GM19025 (cell line): Measurements from ENCODE around the gene DPYD.

ENCODE experiments used
- ATAC-seq: cut with Tn5 transposase; IDR thresholded peaks from one replicate; pipeline ENCODE4 v1.9.1; 2021; ENCODE audit warnings: mild to moderate bottlenecking, low read depth, moderate library complexity; ENCODE audit not compliant: unreplicated experiment

The DPYD gene

DNA sequence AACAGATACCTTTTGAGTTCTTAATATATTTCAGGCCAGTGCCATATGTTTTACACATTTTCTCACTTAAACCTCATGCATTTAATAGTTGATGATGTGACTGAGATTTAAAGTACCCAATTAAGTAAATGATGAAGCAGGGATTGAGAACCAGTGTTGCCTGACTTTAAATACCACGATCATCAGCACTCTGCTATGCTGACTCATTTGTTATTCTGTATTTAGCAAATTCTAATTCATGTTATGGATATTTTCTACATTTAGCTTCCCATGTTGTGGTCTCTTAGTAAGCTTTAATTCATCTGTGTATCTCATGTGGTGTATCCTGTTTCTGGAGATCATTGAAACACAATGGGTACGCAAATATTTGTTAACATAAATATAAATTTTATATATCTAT lies 836.3 kb downstream of the DPYD start:
- ATAC-seq: no peak

DNA sequence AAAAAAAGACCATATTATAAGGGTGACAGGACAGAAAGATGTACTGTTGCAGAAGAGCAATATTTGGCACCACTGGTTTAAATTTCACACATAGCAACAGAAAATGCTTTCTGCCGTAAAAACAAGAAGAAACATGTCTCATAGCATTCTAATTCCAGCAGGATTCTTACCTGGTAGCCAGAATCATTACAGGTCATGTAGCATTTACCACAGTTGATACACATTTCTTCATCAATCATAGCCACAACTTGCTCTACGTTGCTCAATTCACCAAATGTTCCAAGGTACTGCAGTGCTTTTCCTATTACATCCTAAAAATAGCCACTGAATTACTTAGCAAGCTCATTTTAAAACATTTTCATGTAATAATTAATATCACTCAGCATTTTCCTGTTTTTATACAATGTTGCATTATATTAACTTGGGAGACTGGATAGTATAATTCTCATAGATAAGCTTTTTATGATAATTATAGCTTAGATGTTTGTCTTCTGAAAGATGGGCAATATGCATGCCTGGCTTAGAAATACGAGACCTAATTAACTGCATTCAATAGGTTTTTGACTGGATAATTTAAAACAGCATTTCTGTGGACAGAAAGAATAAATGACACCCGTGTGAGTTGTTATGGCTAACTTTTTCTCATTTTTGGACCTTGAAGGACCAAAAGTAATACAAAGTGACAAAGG lies 838.5 kb downstream of the DPYD start:
- ATAC-seq: no peak

DNA sequence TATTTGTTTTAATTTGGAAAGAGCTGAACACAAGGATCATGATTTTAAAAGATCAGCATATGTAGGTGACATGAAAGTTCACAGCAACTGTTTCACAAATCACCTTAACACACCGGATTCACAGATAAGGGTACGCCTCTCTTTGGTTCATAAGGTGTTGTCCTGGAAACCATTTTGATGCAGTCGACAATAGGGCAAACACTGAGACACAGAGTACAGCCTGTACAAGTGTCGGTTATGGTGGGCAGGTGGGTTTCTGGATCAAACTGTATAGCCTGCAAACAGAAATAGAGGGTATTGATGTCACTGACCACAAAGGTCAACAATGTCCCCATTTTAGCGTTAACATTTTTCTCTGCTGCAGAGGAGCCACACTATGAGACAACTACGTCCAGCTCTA lies 842.0 kb downstream of the DPYD start:
- ATAC-seq: no peak

DNA sequence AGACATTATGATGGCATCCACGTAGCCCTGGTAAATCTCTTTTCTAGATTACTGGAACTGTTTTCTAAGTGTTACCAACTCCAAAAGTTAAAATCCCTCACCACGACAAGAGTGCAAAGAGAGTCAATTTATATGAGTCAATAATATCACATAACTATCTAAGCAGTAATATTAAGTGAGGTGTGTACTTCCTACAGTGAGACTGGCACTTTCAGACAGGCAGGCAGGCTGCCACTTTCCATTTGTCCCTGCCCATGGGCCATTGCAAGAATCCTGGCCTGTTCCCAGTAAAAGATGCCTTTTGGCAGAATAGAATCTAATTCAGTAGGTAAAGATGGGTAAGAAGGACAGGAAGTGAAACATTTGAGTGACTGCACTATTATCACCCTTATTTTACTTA lies 843.6 kb downstream of the DPYD start:
- ATAC-seq: no peak

DNA sequence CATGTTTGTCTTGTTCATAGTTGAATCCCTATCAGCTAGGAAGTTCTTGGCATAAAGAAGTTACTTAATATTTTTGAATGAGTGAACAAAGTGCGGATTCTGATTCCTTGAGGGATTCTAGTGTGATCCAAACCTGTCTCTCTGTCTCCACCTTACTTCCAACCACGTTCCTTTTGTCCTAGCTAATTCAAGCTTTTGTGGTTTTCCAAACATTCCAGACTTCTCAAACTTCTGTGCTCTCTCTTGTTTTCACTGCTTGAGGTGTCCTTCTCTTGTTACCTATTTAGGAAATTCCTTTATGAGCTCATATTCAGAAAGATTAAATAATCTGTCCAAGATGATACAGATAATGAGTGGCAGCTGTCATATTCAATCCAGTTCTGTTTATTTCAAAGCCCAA lies 846.1 kb downstream of the DPYD start:
- no peak for ATAC-seq

DNA sequence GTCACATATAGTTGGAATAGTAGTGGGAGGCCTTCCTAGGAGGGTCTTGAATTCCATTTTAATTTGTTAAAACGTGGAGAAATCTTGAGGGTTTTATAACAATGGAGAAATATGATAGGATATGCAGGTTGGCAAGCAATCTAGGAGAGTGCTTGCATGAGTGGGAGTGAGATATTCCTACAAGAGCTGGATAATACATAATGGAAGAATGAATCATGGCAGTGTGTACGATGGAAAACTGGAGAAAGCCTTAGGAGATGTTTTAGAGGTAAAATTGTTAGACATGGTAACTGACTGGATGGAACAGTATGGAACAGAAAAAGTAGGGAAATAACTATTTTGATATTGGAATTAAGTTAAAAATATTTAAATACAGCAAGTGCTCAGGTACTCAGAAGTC lies 846.9 kb downstream of the DPYD start:
- ATAC-seq: no peak

DNA sequence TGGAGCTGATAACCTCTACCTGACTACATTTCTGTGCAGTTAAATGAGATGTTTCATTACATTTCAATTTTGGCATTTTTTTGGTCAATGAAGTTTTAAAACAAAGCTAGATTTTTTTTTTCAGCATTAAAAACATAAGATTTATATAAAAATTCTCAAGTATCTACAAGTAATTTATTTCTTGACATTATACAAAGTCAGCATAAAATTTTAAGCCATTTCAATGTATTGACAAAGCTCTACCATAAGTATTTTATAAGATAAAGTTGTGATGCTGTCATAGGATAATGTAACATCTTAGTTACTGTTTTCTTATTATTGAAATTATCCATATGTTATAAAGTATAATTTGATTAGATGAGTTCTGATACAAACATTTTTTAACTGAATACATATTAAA lies 847.7 kb downstream of the DPYD start:
- ATAC-seq: no peak

DNA sequence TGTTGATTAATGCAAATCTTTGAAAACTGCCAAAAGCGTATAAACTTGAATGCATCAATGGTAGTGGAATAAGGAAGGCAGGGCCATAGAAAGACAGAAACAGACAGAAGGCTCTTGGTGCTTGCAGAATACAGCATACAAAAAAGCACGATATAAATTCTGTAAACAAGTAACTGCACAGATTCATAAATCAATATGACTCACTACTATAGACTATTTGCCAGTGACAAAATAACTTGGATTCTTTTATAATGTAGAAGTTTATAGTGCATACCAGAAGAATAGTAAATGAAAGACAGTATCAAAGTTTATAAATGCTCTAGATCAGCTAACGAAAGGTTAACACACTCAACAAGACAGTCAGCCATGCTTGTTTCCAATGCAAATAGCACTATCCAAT lies 849.7 kb downstream of the DPYD start:
- ATAC-seq: no peak

DNA sequence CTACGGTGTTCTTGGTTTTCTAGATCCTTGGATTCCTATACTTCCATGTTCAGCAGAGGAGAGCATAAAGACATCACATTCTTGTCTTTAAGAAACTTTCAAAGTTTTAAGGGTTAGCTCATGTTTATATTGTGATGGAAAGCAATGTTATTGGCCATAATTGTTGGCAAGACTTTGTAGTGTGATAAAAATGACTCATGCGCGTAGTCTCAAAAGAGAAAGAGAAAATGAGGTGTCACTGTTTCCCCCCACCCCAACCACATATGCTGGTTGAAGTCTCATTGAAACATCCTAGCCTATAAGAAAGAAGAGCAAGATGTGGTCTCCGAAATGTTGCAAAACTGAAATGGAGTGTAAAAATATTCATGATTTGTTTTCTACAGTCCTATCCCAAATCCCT lies 850.5 kb downstream of the DPYD start:
- no peak for ATAC-seq

DNA sequence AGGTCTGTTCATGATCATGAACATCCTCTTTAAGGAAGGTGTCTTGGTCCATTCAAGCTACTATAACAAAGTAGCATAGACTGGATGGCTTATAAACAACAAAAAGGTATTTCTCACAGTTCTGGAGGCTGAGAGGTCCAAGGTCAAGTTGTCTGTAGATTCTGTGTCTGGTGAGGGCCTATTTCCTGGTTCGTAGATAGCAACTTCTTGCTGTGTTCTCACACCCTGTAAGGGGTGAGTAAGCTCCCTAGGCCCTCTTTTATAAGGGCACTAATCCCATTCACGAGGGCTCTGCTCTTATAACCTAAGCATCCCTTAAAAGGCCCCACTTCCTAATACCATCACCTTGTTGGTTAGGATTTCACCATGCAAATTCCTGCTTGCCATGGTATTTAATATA lies 851.5 kb downstream of the DPYD start:
- ATAC-seq: no peak

DNA sequence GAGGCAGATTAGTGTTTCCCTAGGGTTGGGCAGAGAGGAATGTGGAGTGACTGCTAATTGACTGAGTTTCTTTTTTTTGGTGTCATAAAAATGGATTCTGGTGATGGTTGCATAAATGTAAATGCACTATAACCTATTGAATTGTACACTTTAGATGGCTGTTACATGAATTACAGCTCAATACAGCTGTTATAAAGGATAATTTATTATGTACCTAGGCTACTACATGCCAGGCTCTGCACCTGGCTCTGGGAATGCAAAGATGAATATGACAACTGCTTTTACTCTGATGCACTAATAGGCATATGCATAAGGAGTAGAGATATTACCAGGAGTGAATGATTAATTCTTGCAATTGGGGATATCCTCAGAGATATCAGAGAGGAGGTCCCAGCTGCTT lies 854.0 kb downstream of the DPYD start:
- ATAC-seq: no peak

DNA sequence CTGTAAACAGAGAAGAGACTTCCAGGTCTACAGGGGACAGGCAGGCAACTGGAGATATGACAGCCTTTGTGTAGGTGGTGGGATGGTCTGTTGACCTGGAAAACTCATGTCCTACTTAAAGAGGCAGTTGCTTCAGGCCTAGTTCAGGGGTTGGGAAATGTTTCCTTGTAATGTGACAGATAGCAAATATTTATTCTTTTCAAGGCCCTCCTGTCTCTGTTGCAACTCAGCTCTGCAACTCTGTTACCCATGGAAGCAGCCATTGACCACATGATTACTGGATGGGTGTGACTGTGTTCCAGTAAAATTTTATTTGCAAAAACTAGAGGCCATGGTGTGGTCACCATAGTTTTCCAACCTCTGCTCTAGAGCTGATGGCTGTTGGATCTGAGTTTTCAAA lies 857.3 kb downstream of the DPYD start:
- no peak for ATAC-seq

DNA sequence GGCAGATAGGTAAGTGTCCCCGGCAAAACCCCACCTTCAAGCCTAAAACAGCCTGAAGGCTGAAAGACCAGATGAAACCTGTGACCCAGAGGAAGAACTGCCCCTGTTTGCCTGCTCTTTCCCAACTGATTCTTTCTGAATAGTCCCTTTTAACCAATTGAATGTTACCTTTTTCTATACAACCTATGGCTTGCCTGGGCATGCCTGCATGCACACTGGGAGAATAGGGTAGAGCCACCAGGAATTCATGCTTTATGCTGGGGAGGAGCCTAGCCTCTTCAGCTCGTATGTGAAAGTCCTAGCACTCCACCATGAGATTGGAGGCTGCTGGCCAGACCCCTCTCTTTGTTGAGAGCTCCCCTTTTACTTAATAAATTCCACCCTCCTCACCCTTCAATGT lies 859.2 kb downstream of the DPYD start:
- ATAC-seq: no peak

DNA sequence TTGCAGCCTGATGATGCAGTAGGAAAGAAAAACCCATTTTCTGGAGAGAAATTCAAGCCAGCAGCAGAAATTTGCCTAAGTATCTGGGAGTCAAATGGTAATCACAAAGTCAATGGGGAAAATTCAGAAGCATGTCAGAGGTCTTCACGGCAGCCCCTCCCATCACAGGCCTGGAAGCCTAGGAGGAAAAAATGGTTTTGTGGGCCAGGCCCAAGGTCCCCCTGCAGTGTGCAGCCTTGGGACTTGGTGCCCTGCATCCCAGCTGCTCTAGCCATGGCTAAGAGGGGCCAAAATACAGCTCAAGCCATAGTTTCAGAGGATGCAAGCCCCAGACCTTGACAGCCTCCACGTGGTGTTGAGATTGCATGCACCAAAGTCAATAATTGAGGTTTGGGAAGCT lies 864.4 kb downstream of the DPYD start:
- ATAC-seq: no peak

DNA sequence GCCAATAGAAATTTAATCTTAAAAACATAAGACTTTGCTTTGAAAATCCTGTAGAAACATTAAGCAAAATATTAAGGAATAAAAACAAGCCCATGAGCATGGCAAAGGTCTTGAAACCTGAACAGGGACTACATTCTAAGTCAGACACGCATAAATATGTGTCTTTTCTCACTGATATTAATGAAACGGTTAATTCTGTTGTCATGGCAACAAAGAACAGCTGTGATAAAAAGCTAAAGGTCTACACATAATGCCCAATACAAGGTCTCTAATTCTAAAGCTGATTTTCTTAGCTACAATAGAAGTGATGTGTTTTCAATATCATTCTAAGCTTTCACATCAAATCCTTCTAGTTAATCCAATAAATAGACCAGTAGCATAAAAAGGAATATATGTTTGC lies 867.6 kb downstream of the DPYD start:
- ATAC-seq: no peak

DNA sequence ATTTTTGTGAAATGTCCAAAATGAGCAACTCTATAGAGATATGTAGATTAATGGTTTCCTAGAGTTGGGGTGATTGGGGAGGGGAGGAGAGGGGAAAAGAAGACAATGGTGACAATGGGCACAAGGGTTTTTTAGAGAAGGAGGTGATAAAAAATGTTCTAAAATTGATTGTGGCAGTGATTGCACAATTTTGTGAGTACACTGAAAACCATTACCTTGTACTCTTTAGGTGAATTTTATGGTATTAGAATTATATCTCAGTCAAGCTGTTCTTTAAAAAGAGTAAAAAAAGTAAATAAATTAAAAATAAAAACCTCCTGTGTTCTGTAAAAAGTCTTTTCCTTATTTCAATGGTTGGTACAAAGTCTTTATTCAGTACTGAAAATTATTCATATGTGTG lies 869.0 kb downstream of the DPYD start:
- no peak for ATAC-seq

DNA sequence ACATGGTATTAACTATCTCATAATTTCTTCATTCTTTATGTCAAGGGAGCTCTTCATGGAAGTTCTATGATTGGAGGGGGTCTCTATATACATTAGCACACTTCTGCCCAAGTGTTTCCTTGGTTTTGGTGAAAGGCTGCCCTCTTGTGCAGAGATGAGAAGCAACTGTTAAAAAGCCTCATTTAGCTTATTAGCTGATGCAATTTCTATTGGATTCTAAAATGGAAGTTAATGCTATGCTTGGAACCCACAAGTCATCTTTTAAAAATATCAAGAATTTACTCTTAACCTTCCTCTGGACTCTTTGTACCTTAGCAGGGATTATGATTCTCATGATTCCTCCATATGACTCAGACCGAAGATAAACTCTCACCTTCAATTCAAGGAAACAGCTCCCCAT lies 870.3 kb downstream of the DPYD start:
- ATAC-seq: no peak

DNA sequence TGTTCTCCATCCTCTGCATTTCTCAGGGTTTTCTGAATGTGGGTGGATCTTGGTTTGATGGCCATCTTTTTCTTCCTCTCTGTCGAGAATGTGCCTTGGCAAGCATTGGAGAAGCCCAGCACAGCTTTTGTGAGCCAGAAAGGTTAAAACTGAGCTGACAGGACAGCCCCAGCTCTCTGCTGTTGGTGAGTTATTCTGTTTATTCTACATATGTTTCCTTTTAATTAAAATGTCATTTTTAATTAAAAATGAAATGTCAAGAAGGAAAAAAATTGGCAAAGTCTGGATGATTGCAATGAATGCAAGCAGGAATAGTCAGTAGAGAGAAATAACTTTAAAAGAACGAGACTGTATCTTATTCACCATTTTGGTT lies 873.4 kb downstream of the DPYD start:
- no peak for ATAC-seq

DNA sequence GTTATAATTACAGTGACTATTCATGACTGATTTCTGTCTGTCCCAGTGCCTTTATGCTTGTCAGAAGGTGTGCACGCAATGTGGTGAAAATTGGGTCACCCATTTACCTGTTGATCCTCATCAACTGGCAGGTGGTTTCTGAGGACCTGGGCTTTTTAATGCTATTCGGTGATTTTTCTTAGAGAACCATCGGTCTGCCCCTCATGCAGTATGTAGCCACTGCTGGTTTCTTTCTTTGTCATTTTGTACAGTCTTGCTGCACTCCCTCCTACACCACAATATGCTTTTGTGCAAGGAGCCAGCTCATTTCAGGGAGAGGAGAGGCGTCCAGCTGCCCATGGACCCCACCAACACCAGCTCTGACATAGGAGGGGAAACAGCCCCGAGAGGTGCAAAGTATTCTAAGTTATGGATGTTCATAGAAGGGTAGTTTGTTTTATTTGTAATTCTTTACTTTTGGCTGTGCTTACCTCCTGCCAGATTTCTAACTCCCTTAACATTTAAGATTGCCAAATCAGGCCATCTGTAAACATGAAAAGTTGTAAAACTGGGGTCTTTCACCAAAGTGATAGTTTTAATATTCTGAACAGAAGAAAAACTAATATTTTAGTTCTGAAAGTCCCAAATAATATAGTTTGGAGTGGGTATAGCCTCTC lies 873.9 kb downstream of the DPYD start:
- ATAC-seq: no peak

DNA sequence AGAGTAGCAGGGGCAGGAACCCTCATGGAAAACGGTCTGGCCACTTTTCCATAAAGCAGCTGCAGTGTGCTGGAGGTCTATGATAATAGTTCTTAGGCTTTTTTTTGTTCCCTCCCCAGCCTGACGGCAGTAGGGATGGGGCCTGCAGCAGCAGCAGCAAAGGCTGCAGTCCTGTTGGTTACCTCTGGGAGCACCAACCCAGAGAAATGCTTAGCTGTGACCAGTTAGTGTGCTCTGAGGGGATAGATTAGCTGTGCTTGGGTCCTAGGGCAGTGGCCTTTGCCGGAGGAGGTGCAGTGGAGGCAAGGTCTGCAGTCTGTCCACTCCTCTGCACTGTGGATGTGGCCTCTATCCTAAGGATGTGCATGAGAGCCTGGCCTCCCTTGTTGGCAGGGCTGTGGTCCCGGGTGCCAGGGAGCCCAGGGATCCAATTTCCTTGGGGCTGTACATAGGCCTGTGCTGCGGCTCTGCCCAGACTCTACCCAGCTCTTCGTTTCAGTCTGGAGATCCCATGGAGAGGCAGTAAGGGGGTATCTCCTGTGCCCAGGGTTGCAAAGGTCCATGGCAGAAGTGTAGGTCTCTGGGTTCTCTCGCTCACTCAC lies 876.6 kb downstream of the DPYD start:
- ATAC-seq: no peak

DNA sequence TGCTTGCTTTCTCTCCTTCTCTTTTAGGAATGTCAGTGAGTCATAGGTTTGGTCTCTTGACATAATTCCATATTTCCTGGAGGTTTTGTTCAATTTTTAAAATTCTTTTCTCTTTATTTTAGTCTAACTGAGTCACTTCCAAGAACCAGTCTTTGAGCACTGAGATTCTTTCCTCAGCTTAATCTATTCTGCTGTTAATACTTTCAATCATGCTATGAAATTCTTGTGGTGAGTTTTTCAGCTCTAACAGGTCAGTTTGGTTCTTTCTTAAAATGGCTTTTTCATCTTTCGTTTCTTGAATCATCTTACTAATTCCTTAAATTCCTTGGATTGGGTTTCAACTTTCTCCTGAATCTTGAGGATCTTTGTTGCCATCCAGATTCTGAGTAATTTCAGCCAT lies 878.3 kb downstream of the DPYD start:
- no peak for ATAC-seq

DNA sequence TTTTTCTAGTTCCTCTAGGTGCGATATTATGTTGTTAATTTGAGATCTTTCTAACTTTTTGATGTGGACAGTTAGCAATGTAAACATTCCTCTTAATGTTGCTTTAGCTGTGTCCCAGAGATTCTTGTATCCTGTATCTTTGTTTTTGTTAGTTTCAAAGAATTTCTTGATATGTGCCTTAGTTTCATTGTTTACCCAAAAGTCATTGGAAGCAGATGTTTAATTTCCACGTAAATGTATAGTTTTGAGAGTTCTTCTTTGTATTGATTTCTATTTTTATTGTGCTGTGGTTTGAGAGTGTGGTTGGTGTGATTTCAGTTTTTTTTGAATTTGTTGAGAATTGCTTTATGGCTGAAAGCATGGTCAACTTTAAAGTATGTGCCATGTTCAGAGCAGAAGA lies 879.8 kb downstream of the DPYD start:
- ATAC-seq: no peak
